ENCODE results near the gene NXPH1. TPM values are rescaled to one million over a fixed set of nuclear protein-coding genes. Genes with fewer than 3 reads are reported as not detected.

The NXPH1 gene
- polyA plus RNA-seq, 1 donor (not counting 4 experiments of a cell fraction or from before 2014, with no cell fraction given), result not detected

- no peaks in the 10 kb centered on the region for H3K9me1 ChIP-seq (ENCODE audit: control insufficient read depth, extremely low read depth, insufficient read depth, low read length)
- H2AFZ ChIP-seq (ENCODE audit: control insufficient read depth, low read length), result no peak overlapping the region
- H3K9me3 ChIP-seq (ENCODE audit: control insufficient read depth, low read depth, low read length), result no peaks in the 10 kb centered on the region
- no peak overlapping the region for H3K27ac ChIP-seq (ENCODE audit: control insufficient read depth, insufficient read depth, low read length)
- no peaks in the 10 kb centered on the region for H3K4me1 ChIP-seq (ENCODE audit: control insufficient read depth, extremely low read depth, insufficient read depth, low read length)
- no peaks in the 10 kb centered on the region for H3K79me2 ChIP-seq (ENCODE audit: control insufficient read depth, insufficient read depth, low read length)
- TF ChIP-seq EZH2 (IDR thresholded peaks at IDR 0.05; ENCODE audit: low read length) (no peak), CTCF (optimal IDR thresholded peaks at IDR 0.05 in 1 of 3, IDR thresholded peaks at IDR 0.05 in 1 of 3, conservative IDR thresholded peaks at IDR 0.05 in 1 of 3; ENCODE audit: extremely low read depth in 1 of 3, insufficient read depth in 2 of 3, low read length in 3 of 3) (no peak)
- H3K9ac ChIP-seq (ENCODE audit: control insufficient read depth, extremely low read depth, insufficient read depth, low read length), result no peak overlapping the region
- no peaks in the 10 kb centered on the region for H4K20me1 ChIP-seq (ENCODE audit: control insufficient read depth, extremely low read depth, insufficient read depth, low read length)
- DNase-seq (ENCODE audit: low read depth, low spot score) (no peak), FAIRE-seq (no peak)
- no peaks in the 10 kb centered on the region for H3K27me3 ChIP-seq (ENCODE audit: control insufficient read depth, extremely low read depth, insufficient read depth, low read length)
- no peak overlapping the region for H3K4me3 ChIP-seq (ENCODE audit: control insufficient read depth in 2 of 3, extremely low read depth in 1 of 3, insufficient read depth in 2 of 3, low read depth in 1 of 3, low read length in 3 of 3)
- no peak overlapping the region for H3K4me2 ChIP-seq (ENCODE audit: control insufficient read depth, extremely low read depth, insufficient read depth, low read depth, low read length)
- dilution Hi-C loops (cut with MboI; ENCODE audit: extremely low pct_ligation_motif_present, low sequenced_read_pairs), result no loop called here
- no peaks in the 10 kb centered on the region for H3K36me3 ChIP-seq (ENCODE audit: control insufficient read depth in 2 of 2, extremely low read depth in 1 of 2, insufficient read depth in 2 of 2, low read length in 2 of 2)
Observed at GRCh38 chr7:8453535-8453934, 20.1 kb downstream of the NXPH1 start.

- TF ChIP-seq EZH2 (IDR thresholded peaks at IDR 0.05; ENCODE audit: low read length) (no peak), CTCF (optimal IDR thresholded peaks at IDR 0.05 in 1 of 3, IDR thresholded peaks at IDR 0.05 in 1 of 3, conservative IDR thresholded peaks at IDR 0.05 in 1 of 3; ENCODE audit: extremely low read depth in 1 of 3, insufficient read depth in 2 of 3, low read length in 3 of 3) (no peak)
- Histone ChIP-seq H3K9me3 (ENCODE audit: control insufficient read depth, low read depth, low read length) (no peaks in the 10 kb centered on the region), H2AFZ (ENCODE audit: control insufficient read depth, low read length) (no peak overlapping the region), H3K9ac (ENCODE audit: control insufficient read depth, extremely low read depth, insufficient read depth, low read length) (no peak overlapping the region), H3K79me2 (ENCODE audit: control insufficient read depth, insufficient read depth, low read length) (no peaks in the 10 kb centered on the region), H4K20me1 (ENCODE audit: control insufficient read depth, extremely low read depth, insufficient read depth, low read length) (no peaks in the 10 kb centered on the region), H3K9me1 (ENCODE audit: control insufficient read depth, extremely low read depth, insufficient read depth, low read length) (no peaks in the 10 kb centered on the region), H3K27ac (ENCODE audit: control insufficient read depth, insufficient read depth, low read length) (no peak overlapping the region), H3K4me1 (ENCODE audit: control insufficient read depth, extremely low read depth, insufficient read depth, low read length) (no peaks in the 10 kb centered on the region), H3K27me3 (ENCODE audit: control insufficient read depth, extremely low read depth, insufficient read depth, low read length) (no peaks in the 10 kb centered on the region), H3K4me3 (ENCODE audit: control insufficient read depth in 2 of 3, extremely low read depth in 1 of 3, insufficient read depth in 2 of 3, low read depth in 1 of 3, low read length in 3 of 3) (no peak overlapping the region), H3K4me2 (ENCODE audit: control insufficient read depth, extremely low read depth, insufficient read depth, low read depth, low read length) (no peak overlapping the region), H3K36me3 (ENCODE audit: control insufficient read depth in 2 of 2, extremely low read depth in 1 of 2, insufficient read depth in 2 of 2, low read length in 2 of 2) (no peaks in the 10 kb centered on the region)
- DNase-seq (ENCODE audit: low read depth, low spot score) (no peak), FAIRE-seq (no peak)
- dilution Hi-C loops (cut with MboI; ENCODE audit: extremely low pct_ligation_motif_present, low sequenced_read_pairs), result no loop called here
Observed at GRCh38 chr7:8455426-8455825, 22.0 kb downstream of the NXPH1 start.

Measured in keratinocyte (primary cell).